Parathyroid adenoma (tissue), 2 donors: Measurements from ENCODE around the gene RASL12.

ENCODE experiments used
- H2AFZ ChIP-seq: fragments of 300-600 bp; sonication (generic); one replicate; pipeline ENCODE4 v1.7.0; 2017; ENCODE audit warnings: antibody characterized with exemption, mild to moderate bottlenecking
- H3K27ac ChIP-seq: fragments of 300-600 bp; sonication (generic); one replicate; pipeline ENCODE4 v1.7.0; 2017
- H3K27me3 ChIP-seq: fragments of 300-600 bp; sonication (generic); one replicate; pipeline ENCODE4 v1.7.0; 2017; ENCODE audit warnings: low read length; ENCODE audit not compliant: control insufficient read depth, insufficient read depth
- H3K36me3 ChIP-seq: fragments of 300-600 bp; sonication (generic); one replicate; pipeline ENCODE4 v1.7.0; 2017; ENCODE audit warnings: low read length; ENCODE audit not compliant: control insufficient read depth, insufficient read depth
- H3K4me1 ChIP-seq: fragments of 300-600 bp; sonication (generic); one replicate; pipeline ENCODE4 v1.7.0; 2017; ENCODE audit warnings: control low read depth
- H3K4me2 ChIP-seq: fragments of 300-600 bp; sonication (generic); one replicate; pipeline ENCODE4 v1.7.0; 2017; ENCODE audit warnings: low read length
- H3K4me3 ChIP-seq: fragments of 300-600 bp; sonication (generic); one replicate; pipeline ENCODE4 v1.7.0; 2017; ENCODE audit warnings: low read depth, low read length
- H3K79me2 ChIP-seq: fragments of 300-600 bp; sonication (generic); one replicate; pipeline ENCODE4 v1.7.0; 2017; ENCODE audit warnings: control low read depth
- H3K9ac ChIP-seq: fragments of 300-600 bp; sonication (generic); one replicate; pipeline ENCODE4 v1.7.0; 2017; ENCODE audit warnings: mild to moderate bottlenecking
- H3K9me3 ChIP-seq: fragments of 300-600 bp; sonication (generic); one replicate; pipeline ENCODE4 v1.7.0; 2017; ENCODE audit warnings: low read length; ENCODE audit not compliant: control insufficient read depth
- CTCF ChIP-seq: fragments of 300-600 bp; sonication (generic); IDR thresholded peaks from one replicate; pipeline ENCODE4 v1.7.0; 2017; ENCODE audit warnings: antibody characterized with exemption, mild to moderate bottlenecking
- donor health status: primary hyperparathyroidism.

RASL12 gene

GRCh38 chr15:65054333-65055200 lies 13.2 kb downstream of the RASL12 start:
- H3K27ac ChIP-seq = no peak overlapping the region
- H3K9ac ChIP-seq = no peak overlapping the region
- peak; percentile 76 for TF ChIP-seq CTCF
- no peak overlapping the region for H3K4me3 ChIP-seq
- H3K4me1 ChIP-seq = no peaks in the 10 kb centered on the region
- no peaks in the 10 kb centered on the region for H3K79me2 ChIP-seq
- H3K9me3 ChIP-seq = no peaks in the 10 kb centered on the region
- H3K36me3 ChIP-seq = no peaks in the 10 kb centered on the region
- H3K27me3 ChIP-seq = no peaks in the 10 kb centered on the region
- H3K4me2 ChIP-seq = no peak overlapping the region
- no peak overlapping the region for H2AFZ ChIP-seq

- H2AFZ ChIP-seq = no peak overlapping the region
- no peaks in the 10 kb centered on the region for H3K27me3 ChIP-seq
- no peak overlapping the region for H3K4me3 ChIP-seq
- H3K36me3 ChIP-seq = no peaks in the 10 kb centered on the region
- H3K9me3 ChIP-seq = no peaks in the 10 kb centered on the region
- H3K4me1 ChIP-seq = no peaks in the 10 kb centered on the region
- H3K79me2 ChIP-seq = no peaks in the 10 kb centered on the region
- no peak overlapping the region for H3K9ac ChIP-seq
- H3K4me2 ChIP-seq = no peak overlapping the region
- H3K27ac ChIP-seq = no peak overlapping the region
- no peak for TF ChIP-seq CTCF
Observed at GRCh38 chr15:65052956-65053355, 14.8 kb downstream of the RASL12 start.

GRCh38 chr15:65051266-65051665 lies 16.5 kb downstream of the RASL12 start:
- H2AFZ ChIP-seq = no peak overlapping the region
- no peak overlapping the region for H3K9ac ChIP-seq
- H3K4me3 ChIP-seq = no peak overlapping the region
- H3K4me1 ChIP-seq = no peaks in the 10 kb centered on the region
- no peak for TF ChIP-seq CTCF
- H3K9me3 ChIP-seq = no peaks in the 10 kb centered on the region
- H3K4me2 ChIP-seq = no peak overlapping the region
- H3K79me2 ChIP-seq = no peaks in the 10 kb centered on the region
- no peaks in the 10 kb centered on the region for H3K27me3 ChIP-seq
- no peak overlapping the region for H3K27ac ChIP-seq
- no peaks in the 10 kb centered on the region for H3K36me3 ChIP-seq

GRCh38 chr15:65050270-65050669 lies 17.5 kb downstream of the RASL12 start:
- Histone ChIP-seq H3K4me1 (no peaks in the 10 kb centered on the region), H3K27me3 (no peaks in the 10 kb centered on the region), H2AFZ (no peak overlapping the region), H3K79me2 (no peaks in the 10 kb centered on the region), H3K36me3 (no peaks in the 10 kb centered on the region), H3K9ac (no peak overlapping the region), H3K27ac (no peak overlapping the region), H3K9me3 (no peaks in the 10 kb centered on the region), H3K4me3 (no peak overlapping the region), H3K4me2 (no peak overlapping the region)
- TF ChIP-seq CTCF = no peak

- H3K27me3 ChIP-seq = no peaks in the 10 kb centered on the region
- H3K4me1 ChIP-seq = no peaks in the 10 kb centered on the region
- H3K36me3 ChIP-seq = no peaks in the 10 kb centered on the region
- peak overlapping the region; percentile 93 for H3K4me2 ChIP-seq
- no peaks in the 10 kb centered on the region for H3K79me2 ChIP-seq
- peak overlapping the region; percentile 66 for H2AFZ ChIP-seq
- no peaks in the 10 kb centered on the region for H3K9me3 ChIP-seq
- peak overlapping the region; percentile 59 for H3K4me3 ChIP-seq
- no peak overlapping the region for H3K9ac ChIP-seq
- H3K27ac ChIP-seq = no peak overlapping the region
- TF ChIP-seq CTCF = no peak
Observed at GRCh38 chr15:65049418-65049840, 18.4 kb downstream of the RASL12 start.
